Fibroblast of villous mesenchyme (primary cell): ENCODE results near the gene LINGO4. TPM values are rescaled to one million over a fixed set of nuclear protein-coding genes. Genes with fewer than 3 reads are reported as not detected.
"Not testable (repeated sequence)": the region's sequence is repeated elsewhere in the genome, so short reads cannot be mapped to it uniquely, and the experiment has no call there.

Experiments used
- DNase-seq: peaks from one replicate; pipeline ENCODE4 v3.0.0-alpha.2; 2010; ENCODE audit warnings: low read depth
- H3K4me3 ChIP-seq: 2 replicates; pipeline ENCODE4 v1.5.1; 2011; ENCODE audit warnings: low read depth, mild to moderate bottlenecking, low read length
- CTCF ChIP-seq: IDR thresholded peaks from 2 replicates; pipeline ENCODE4 v1.5.1; 2012; ENCODE audit warnings: low read depth, mild to moderate bottlenecking, low read length; ENCODE audit not compliant: insufficient read depth
- total RNA-seq: library from RNA; depleted of rRNA; stranded (reverse); fragments of >200 nt; gene quantifications from 2 replicates; pipeline ENCODE4 v1.2.3, GENCODE V29; 2012

LINGO4 gene
- total RNA-seq, 1 donor, result not detected

DNA sequence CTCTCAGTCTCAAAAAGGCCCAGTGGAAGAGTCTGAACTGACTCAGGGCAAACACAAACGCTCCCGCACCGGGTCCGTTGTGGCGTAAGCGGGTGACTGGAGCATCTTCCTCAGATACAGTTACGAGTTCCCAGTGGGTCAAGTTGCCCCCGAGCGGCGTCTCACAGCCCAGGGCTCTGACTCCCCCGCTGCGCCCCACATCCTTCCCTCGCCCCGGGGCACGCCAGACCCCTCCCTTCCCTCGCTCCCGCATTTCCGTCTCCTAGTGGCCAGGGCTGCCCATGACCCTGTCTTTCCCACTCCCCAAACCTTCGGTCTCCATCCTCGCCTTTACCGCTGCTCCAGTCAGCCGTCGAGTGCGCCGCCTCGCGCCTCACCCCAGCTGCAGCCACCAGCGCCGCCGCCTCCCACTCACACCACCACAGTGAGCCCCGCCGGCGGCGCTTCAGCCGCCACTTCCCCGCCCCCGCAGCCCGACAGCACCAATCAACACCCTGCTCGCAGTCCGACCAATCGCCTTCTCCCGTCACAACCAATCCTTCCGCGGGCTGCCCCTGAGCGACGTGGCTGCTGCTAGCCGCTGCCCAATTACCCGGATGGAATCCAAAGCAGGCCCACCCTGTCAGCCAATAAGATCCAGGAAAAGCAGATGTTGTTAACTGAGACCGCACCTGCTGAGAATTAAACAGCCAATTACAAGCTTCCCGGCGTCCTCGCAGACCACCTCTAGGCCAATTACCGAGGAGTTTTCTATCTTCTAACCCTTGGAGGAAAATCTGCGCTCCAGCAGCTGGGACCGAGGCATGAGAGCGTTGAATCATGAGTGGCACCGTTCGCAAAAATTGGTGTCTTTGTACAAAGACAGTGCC is 14.9 kb downstream of the LINGO4 start, which contains the start of gene TDRKH:
TSS of gene TDRKH (minus strand) at position 430 of the 869 bp plus-strand sequence. CDS start 7,478 bp downstream, outside the sequence.
- TF ChIP-seq CTCF, result no peak
- H3K4me3 ChIP-seq, result peak within 1 kb of the TSS; percentile 69
- peak; percentile 100 for DNase-seq

DNA sequence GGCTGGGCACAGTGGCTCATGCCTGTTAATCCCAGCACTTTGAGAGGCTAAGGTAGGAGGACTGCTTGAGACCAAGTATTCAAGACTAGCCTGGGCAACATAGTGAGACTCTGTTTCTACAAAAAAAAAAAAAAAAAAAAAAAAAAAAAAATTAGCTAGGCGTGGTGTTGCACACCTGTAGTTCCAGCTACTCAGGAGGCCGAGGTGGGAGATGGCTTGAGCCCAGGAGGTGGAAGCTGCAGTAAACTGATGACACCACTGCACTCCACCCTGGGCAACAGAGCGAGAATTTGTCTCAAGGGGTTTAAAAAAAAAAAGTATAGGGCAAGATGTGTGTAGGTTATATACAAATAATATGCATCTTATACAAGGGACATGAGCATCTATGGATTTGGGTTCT is 17.5 kb downstream of the LINGO4 start:
- no peak for DNase-seq
- H3K4me3 ChIP-seq, result no peak overlapping the region
- no peak for TF ChIP-seq CTCF

DNA sequence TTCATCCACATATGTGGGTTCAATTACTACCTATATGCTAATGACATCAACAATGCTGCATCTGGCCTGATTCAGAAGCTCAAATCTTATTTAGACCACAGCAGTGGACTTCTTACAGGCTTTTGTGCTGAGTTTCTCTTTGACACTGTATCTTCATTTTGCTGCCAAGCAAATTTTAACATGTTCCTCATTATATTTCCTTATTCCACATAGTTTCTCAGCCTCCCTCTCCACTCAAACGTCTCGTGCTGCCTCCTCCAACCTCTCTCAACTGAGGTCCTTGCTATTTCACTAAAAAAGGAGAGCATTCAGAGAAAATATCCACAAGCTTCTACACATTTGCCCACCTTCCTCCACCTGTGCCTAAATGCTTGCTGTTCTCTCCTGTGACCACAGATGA is 21.4 kb downstream of the LINGO4 start:
- no peak overlapping the region for H3K4me3 ChIP-seq
- DNase-seq, result no peak
- no peak for TF ChIP-seq CTCF

GRCh38 chr1:151782741-151783140 is 22.5 kb downstream of the LINGO4 start:
- no peak for DNase-seq
- TF ChIP-seq CTCF, result no peak

DNA sequence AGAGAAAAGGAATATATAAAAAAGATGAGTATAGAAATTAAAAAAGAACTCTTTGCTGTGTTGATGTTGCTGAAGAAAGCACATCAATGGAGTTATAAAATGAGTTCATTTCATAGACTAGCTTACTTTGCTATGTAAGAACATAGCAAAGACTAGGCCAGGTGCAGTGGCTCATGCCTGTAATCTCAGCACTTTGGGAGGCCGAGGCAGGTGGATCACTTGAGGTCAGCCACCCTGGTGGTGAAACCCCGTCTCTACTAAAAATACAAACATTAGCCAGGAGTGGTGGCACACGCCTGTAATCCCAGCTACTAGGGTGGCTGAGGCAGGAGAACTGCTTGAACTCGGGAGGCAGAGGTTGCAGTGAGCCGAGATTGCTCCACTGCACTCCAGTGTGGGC is 23.2 kb downstream of the LINGO4 start:
- not testable (repeated sequence) for DNase-seq, H3K4me3 ChIP-seq

More at GRCh38 chr1:151782741-151783140, 22.5 kb downstream of the LINGO4 start:
- no peak overlapping the region for H3K4me3 ChIP-seq

DNA sequence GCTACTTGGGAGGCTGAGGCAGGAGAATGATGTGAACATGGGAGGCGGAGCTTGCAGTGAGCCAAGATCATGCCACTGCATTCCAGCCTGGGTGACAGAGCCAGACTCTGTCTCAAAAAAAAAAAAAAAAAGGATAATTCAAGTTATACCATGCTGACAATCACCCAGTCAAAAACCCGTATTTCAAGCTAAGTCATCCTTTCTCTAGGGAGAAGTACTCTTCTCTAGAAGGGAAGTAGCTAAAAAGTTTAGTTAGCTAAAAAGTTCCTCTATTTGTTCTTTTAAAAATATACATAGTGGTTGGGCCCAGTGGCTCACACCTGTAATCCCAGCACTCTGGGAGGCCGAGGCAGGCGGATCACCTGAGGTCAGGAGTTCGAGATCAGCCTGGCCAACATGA is 24.5 kb downstream of the LINGO4 start:
- H3K4me3 ChIP-seq, DNase-seq: not testable (repeated sequence)

GRCh38 chr1:151779852-151780251 is 25.4 kb downstream of the LINGO4 start:
- no peak for TF ChIP-seq CTCF
- H3K4me3 ChIP-seq, result no peak overlapping the region
- DNase-seq, result no peak

GRCh38 chr1:151777317-151777716 is 27.9 kb downstream of the LINGO4 start:
- no peak for TF ChIP-seq CTCF
- no peak overlapping the region for H3K4me3 ChIP-seq
- no peak for DNase-seq
